Measurements from ENCODE around the gene CRLF1. TPM values are rescaled to one million over a fixed set of nuclear protein-coding genes. Genes with fewer than 3 reads are reported as not detected.

The CRLF1 gene
- total RNA-seq, 2 donors from 2014 or later, result not detected

GRCh38 chr19:18590273-18591272, 16.0 kb downstream of the CRLF1 start:
- no peaks in the 10 kb centered on the region for H3K36me3 Mint-ChIP-seq (ENCODE audit: low read depth)
- ATAC-seq, result no peak
- H3K9me3 ChIP-seq (ENCODE audit: control insufficient read depth, low read length, poor library complexity, severe bottlenecking), result no peaks in the 10 kb centered on the region
- no peaks in the 10 kb centered on the region for H3K27me3 Mint-ChIP-seq
- H3K4me3 Mint-ChIP-seq, result peak overlapping the region; percentile 89
- H3K27ac Mint-ChIP-seq, result peak overlapping the region; percentile 84
- H3K4me1 Mint-ChIP-seq, result peaks cover 28% of the 10 kb centered on the region
- DNase-seq, result no peak

GRCh38 chr19:18589380-18590272, 17.0 kb downstream of the CRLF1 start:
- no peaks in the 10 kb centered on the region for H3K36me3 Mint-ChIP-seq (ENCODE audit: low read depth)
- H3K9me3 ChIP-seq (ENCODE audit: control insufficient read depth, low read length, poor library complexity, severe bottlenecking), result no peaks in the 10 kb centered on the region
- DNase-seq (peak; percentile 61 to 72 (median 67)), ATAC-seq (peak; percentile 68)
- peak overlapping the region; percentile 89 for H3K4me3 Mint-ChIP-seq
- H3K27ac Mint-ChIP-seq, result peak overlapping the region; percentile 76
- H3K27me3 Mint-ChIP-seq, result no peaks in the 10 kb centered on the region
- H3K4me1 Mint-ChIP-seq, result peaks cover 29% of the 10 kb centered on the region

- H3K9me3 ChIP-seq (ENCODE audit: control insufficient read depth, low read length, poor library complexity, severe bottlenecking), result no peaks in the 10 kb centered on the region
- DNase-seq (peak; percentile 73 to 84 (median 79)), ATAC-seq (peak; percentile 82)
- Mint-ChIP-seq H3K4me1 (peaks cover 27% of the 10 kb centered on the region), H3K36me3 (ENCODE audit: low read depth) (no peaks in the 10 kb centered on the region), H3K27ac (peak within 1 kb of the TSS; percentile 89), H3K4me3 (peak within 1 kb of the TSS; percentile 89), H3K27me3 (no peaks in the 10 kb centered on the region)
Measured at GRCh38 chr19:18588611-18589379, 17.8 kb downstream of the CRLF1 start, which contains the start of gene REX1BD. TSS of gene REX1BD (plus strand) at chr19:18588798. CDS start at chr19:18588802, 4 bp downstream.

GRCh38 chr19:18587962-18588610, 18.5 kb downstream of the CRLF1 start:
- Mint-ChIP-seq H3K4me1 (peaks cover 27% of the 10 kb centered on the region), H3K36me3 (ENCODE audit: low read depth) (no peaks in the 10 kb centered on the region), H3K4me3 (peak overlapping the region; percentile 89), H3K27me3 (no peaks in the 10 kb centered on the region), H3K27ac (peak overlapping the region; percentile 89)
- H3K9me3 ChIP-seq (ENCODE audit: control insufficient read depth, low read length, poor library complexity, severe bottlenecking), result no peaks in the 10 kb centered on the region
- DNase-seq, result no peak
- ATAC-seq, result peak; percentile 5

- no peaks in the 10 kb centered on the region for H3K9me3 ChIP-seq (ENCODE audit: control insufficient read depth, low read length, poor library complexity, severe bottlenecking)
- ATAC-seq (no peak), DNase-seq (no peak)
- peaks cover 27% of the 10 kb centered on the region for H3K4me1 Mint-ChIP-seq
- H3K27ac Mint-ChIP-seq, result peak overlapping the region; percentile 89
- no peaks in the 10 kb centered on the region for H3K27me3 Mint-ChIP-seq
- H3K4me3 Mint-ChIP-seq, result no peak overlapping the region
- H3K36me3 Mint-ChIP-seq (ENCODE audit: low read depth), result no peaks in the 10 kb centered on the region
Measured at GRCh38 chr19:18587561-18587960, 19.0 kb downstream of the CRLF1 start.

- no peak overlapping the region for H3K27ac Mint-ChIP-seq
- no peak for ATAC-seq
- H3K27me3 Mint-ChIP-seq, result no peaks in the 10 kb centered on the region
- DNase-seq, result no peak
- H3K36me3 Mint-ChIP-seq (ENCODE audit: low read depth), result no peaks in the 10 kb centered on the region
- H3K9me3 ChIP-seq (ENCODE audit: control insufficient read depth, low read length, poor library complexity, severe bottlenecking), result no peaks in the 10 kb centered on the region
- H3K4me3 Mint-ChIP-seq, result no peak overlapping the region
- H3K4me1 Mint-ChIP-seq, result peaks cover 27% of the 10 kb centered on the region
Measured at GRCh38 chr19:18586306-18586705, 20.3 kb downstream of the CRLF1 start.

- H3K9me3 ChIP-seq (ENCODE audit: control insufficient read depth, low read length, poor library complexity, severe bottlenecking), result no peaks in the 10 kb centered on the region
- DNase-seq, result no peak
- Mint-ChIP-seq H3K36me3 (ENCODE audit: low read depth) (no peaks in the 10 kb centered on the region), H3K27ac (no peak overlapping the region), H3K4me3 (no peak overlapping the region), H3K27me3 (no peaks in the 10 kb centered on the region), H3K4me1 (peaks cover 1% of the 10 kb centered on the region)
- no peak for ATAC-seq
Measured at GRCh38 chr19:18580311-18580710, 26.3 kb downstream of the CRLF1 start.

- Mint-ChIP-seq H3K27me3 (no peaks in the 10 kb centered on the region), H3K27ac (no peak overlapping the region), H3K4me3 (no peak overlapping the region), H3K4me1 (peaks cover 11% of the 10 kb centered on the region), H3K36me3 (ENCODE audit: low read depth) (peaks cover 3% of the 10 kb centered on the region)
- ATAC-seq, result no peak
- no peak for DNase-seq
- no peaks in the 10 kb centered on the region for H3K9me3 ChIP-seq (ENCODE audit: control insufficient read depth, low read length, poor library complexity, severe bottlenecking)
Measured at GRCh38 chr19:18577365-18577914, 29.2 kb downstream of the CRLF1 start.

- DNase-seq (no peak), ATAC-seq (no peak)
- Mint-ChIP-seq H3K4me3 (no peak overlapping the region), H3K36me3 (ENCODE audit: low read depth) (peaks cover 3% of the 10 kb centered on the region), H3K27me3 (no peaks in the 10 kb centered on the region), H3K4me1 (peaks cover 18% of the 10 kb centered on the region), H3K27ac (no peak overlapping the region)
- no peaks in the 10 kb centered on the region for H3K9me3 ChIP-seq (ENCODE audit: control insufficient read depth, low read length, poor library complexity, severe bottlenecking)
Measured at GRCh38 chr19:18576383-18576782, 30.2 kb downstream of the CRLF1 start.

GRCh38 chr19:18574691-18575291, 31.8 kb downstream of the CRLF1 start:
- ATAC-seq (no peak), DNase-seq (no peak)
- Mint-ChIP-seq H3K36me3 (ENCODE audit: low read depth) (peaks cover 3% of the 10 kb centered on the region), H3K27ac (no peak overlapping the region), H3K4me1 (peaks cover 20% of the 10 kb centered on the region), H3K27me3 (no peaks in the 10 kb centered on the region), H3K4me3 (peak overlapping the region; percentile 60)
- no peaks in the 10 kb centered on the region for H3K9me3 ChIP-seq (ENCODE audit: control insufficient read depth, low read length, poor library complexity, severe bottlenecking)

GRCh38 chr19:18571564-18572344, 34.8 kb downstream of the CRLF1 start, which contains the start of gene UBA52:
TSS of gene UBA52 (plus strand) at chr19:18571857. CDS start at chr19:18573301, 1,444 bp downstream.
- H3K36me3 Mint-ChIP-seq (ENCODE audit: low read depth), result peaks cover 3% of the 10 kb centered on the region
- H3K4me1 Mint-ChIP-seq, result peaks cover 20% of the 10 kb centered on the region

More at GRCh38 chr19:18571564-18572344, 34.8 kb downstream of the CRLF1 start, which contains the start of gene UBA52:
- Mint-ChIP-seq H3K4me3 (peak within 1 kb of the TSS; percentile 96), H3K27me3 (no peaks in the 10 kb centered on the region), H3K27ac (peak within 1 kb of the TSS; percentile 96)
- peak; percentile 98 to 99 (median 99) for DNase-seq
- no peaks in the 10 kb centered on the region for H3K9me3 ChIP-seq (ENCODE audit: control insufficient read depth, low read length, poor library complexity, severe bottlenecking)
- peak; percentile 94 for ATAC-seq
